RWPE1 (cell line): Measurements from ENCODE around the gene STK24.

Experiments
- CTCF ChIA-PET: fragments of 350-600 bp; sonication (Branson Sonifier 250); formaldehyde crosslinking; extraction: SDS; loops from one replicate; lab custom pipeline; 2021; lab: Yijun Ruan, JAX
- POLR2A ChIA-PET: fragments of 400-600 bp; formaldehyde crosslinking; extraction: SDS; loops from one replicate; lab custom pipeline; 2020; ENCODE audit warnings: antibody characterized with exemption; ENCODE audit not compliant: low non-redundant PET; lab: Yijun Ruan, JAX
- DNase-seq: peaks from one replicate; pipeline ENCODE4 v3.0.0; 2012; ENCODE audit warnings: low spot score
- H3K27ac ChIP-seq: fragments of 450-650 bp; 2 replicates; pipeline ENCODE4 v1.5.1; 2017
- TF ChIP-seq, protein P1 (sequence below): fragments of 450-650 bp; conservative IDR thresholded peaks from 2 replicates; pipeline ENCODE4 v1.5.1; 2017; ENCODE audit warnings: low read depth, mild to moderate bottlenecking

The STK24 gene

DNA sequence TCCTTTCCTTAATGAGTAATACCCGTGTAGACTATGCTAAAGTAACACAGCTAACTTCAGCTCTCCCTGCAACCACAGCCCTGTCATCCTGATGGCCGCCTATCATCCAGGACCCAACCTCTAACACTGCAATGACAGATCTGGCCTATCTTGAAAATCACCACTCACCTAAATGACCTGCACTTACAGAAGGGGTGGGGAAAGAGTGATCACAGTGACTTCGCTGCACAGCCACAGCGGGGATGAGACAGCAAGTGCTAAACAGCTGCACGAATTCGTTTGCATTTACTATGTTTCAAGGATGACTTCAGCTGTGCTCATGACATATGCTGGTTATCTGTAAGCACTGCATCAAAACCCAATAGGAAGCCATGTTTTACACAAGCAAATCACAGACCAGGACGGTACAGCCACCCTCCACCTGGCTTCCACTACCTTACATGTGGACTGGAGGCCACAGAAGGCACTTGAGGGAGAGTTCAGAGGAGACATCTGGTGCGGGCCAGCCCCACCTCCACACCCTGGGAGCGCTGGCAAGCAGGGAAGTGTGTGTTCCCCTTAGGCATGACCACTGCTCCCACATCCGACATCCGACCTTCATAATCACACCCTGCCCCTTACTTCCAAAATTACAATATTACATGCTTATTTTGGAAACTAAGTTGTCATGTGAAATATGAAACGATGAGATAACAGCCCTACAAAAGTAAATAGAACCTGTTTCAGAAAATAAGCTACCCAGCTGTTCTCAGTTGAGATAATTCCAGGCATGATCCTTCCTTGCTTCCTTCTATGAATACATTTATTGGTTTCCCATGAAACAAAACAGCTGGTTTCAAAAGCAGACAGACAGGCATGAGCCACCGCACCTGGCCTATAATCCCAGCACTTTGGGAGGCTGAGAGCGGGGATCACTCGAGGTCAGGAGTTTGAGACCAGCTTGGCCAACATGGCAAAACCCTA lies 95.7 kb downstream of the STK24 start:
- CTCF ChIA-PET, result interaction anchor here (0.8 to 1.1 kb wide), 2 partner anchors 23 to 68 kb away, joined by 3 read pairs; no protein-coding TSS in a partner anchor
- DNase-seq, result no peak
- TF ChIP-seq, protein P1, sequence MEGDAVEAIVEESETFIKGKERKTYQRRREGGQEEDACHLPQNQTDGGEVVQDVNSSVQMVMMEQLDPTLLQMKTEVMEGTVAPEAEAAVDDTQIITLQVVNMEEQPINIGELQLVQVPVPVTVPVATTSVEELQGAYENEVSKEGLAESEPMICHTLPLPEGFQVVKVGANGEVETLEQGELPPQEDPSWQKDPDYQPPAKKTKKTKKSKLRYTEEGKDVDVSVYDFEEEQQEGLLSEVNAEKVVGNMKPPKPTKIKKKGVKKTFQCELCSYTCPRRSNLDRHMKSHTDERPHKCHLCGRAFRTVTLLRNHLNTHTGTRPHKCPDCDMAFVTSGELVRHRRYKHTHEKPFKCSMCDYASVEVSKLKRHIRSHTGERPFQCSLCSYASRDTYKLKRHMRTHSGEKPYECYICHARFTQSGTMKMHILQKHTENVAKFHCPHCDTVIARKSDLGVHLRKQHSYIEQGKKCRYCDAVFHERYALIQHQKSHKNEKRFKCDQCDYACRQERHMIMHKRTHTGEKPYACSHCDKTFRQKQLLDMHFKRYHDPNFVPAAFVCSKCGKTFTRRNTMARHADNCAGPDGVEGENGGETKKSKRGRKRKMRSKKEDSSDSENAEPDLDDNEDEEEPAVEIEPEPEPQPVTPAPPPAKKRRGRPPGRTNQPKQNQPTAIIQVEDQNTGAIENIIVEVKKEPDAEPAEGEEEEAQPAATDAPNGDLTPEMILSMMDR, result no peak
- peak overlapping the region; percentile 32 for H3K27ac ChIP-seq
- POLR2A ChIA-PET, result no interaction called here

DNA sequence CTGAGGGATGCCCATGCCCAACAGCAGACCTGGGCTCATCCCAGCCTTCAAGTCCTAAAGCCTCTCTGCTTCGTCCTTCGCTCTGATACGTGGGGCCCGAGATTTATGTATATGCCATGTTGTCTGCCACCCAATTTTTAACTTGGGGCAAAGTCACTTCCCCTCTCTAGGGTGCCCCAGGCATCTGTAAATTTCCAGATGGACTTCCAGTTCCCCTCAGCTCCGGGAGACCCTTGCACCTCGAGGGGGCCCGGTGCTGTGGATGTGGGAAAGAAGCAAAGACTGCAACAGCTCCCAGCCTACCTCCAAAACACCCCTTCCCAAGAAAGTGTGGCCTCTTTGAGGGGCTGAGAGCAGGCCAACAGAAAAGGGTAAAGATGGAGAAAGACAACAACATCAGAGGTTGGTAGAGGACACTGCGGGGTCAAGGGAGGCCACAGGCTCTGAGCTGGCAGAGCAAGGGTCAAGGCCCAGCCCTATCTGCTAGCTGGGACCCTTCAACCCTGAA lies 97.4 kb downstream of the STK24 start:
- POLR2A ChIA-PET, result no interaction called here
- H3K27ac ChIP-seq, result peak overlapping the region; percentile 17
- TF ChIP-seq, protein P1, result no peak
- no peak for DNase-seq
- CTCF ChIA-PET, result interaction anchor here (0.6 kb wide), 1 partner anchor 78 kb away, joined by 4 read pairs; no protein-coding TSS in a partner anchor

DNA sequence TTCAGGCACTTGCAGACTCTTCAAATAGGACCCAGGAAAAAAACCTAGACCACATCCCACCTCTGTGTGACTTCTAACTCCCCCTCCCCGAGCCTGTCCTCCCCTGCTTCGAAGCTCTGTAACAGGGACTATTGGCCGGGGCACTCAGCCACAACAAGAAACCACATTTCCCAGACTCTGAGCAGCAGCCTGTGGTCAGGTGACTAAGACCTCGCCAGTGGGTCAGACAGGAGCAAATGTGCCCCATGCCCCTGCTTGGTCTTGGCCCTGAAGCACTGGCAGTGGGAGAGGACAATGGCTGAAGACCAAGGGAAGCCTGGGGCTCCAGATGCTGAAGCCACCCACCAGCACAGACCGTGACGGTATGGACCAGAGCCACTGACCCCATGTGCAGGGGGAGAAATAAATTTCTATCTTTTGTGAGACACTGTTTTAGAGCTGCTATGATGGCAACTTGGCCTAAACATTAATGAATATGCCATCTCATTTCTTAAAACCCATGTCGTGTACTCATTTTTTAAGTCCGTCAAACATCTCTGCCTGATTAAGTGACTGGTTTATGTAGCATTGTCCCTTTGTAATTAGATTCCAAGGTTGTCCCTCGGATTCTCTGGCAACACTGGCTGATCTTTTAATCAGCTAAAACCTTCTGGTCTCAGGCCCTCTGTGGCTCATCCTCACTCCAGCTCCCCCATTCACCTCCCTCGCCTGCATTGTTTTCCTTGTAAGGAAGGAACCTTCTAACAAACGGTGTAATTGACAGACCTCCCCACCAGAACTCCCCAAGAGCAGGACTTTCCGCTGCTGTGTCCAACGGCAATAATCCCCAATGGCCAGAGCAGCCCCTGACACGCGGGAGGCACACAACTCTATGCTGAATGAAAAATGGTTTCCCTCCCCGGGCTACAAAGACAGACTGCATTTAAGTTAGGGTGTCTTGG lies 98.4 kb downstream of the STK24 start:
- peak overlapping the region; percentile 77 for H3K27ac ChIP-seq
- CTCF ChIA-PET, result interaction anchor here (0.6 to 0.7 kb wide), 2 partner anchors 34 to 1889 kb away, joined by 3 to 4 read pairs; no protein-coding TSS in a partner anchor
- no peak for DNase-seq
- TF ChIP-seq, protein P1, result no peak
- POLR2A ChIA-PET, result no interaction called here

DNA sequence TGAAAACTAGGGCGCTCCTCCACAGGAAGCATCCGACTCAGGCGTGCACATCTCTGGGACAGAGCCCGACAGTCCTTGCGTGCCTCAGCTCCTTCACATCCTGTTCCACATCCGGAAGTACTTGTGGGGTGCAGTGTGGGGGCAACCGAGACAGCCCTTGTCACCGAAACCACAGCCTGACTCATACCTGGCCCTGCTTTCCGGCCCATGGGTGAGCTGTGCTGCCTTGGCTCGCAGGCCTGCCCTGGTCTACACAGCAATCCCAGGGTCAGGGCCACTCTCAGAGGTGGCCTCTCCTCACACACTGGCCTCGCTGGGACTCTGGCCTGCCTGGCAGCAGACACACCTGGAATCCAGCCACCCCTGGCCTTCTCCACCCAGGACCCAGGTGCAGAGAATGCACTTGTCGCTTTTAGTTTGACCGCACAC lies 100.4 kb downstream of the STK24 start:
- CTCF ChIA-PET, result no interaction called here
- H3K27ac ChIP-seq, result peak overlapping the region; percentile 77
- DNase-seq, result peak; percentile 67
- TF ChIP-seq, protein P1, result no peak
- POLR2A ChIA-PET, result no interaction called here

DNA sequence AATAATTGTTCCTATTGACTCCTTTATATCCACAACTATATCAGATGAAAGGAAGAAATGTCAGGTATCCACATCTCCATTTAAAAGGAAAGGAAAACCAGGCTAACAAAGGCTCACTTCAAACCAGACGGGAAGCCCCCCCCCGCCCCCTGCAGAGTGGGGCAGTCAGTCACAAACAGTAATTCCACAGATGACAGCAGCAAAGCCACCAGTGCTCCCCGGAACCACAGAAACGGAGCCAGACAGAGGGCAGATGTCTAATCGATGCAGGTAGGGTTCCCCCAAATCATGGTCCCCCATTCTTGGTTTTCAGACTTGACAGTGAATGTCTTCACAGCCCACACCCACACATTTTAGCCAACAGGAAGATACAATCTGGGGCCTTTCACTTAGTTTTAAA lies 100.8 kb downstream of the STK24 start:
- H3K27ac ChIP-seq, result peak overlapping the region; percentile 77
- TF ChIP-seq, protein P1, result no peak

More for the DNA sequence above, 100.8 kb downstream of the STK24 start:
- POLR2A ChIA-PET, result no interaction called here
- no peak for DNase-seq
- CTCF ChIA-PET, result interaction anchor here (1.3 kb wide), 1 partner anchor 30 kb away, joined by 5 read pairs; no protein-coding TSS in a partner anchor
